HepG2 (cell line): ENCODE data around the gene KRTAP1-3. TPM values are rescaled to one million over a fixed set of nuclear protein-coding genes. Genes with fewer than 3 reads are reported as not detected.

Experiments
- ATAC-seq: fragments of 200-7000 bp; cut with Tn5 transposase; 3 replicates; pipeline ENCODE4 v1.9.1; 2020; ENCODE audit warnings: mild to moderate bottlenecking, moderate library complexity
- BruUV-seq: library from RNA; stranded (reverse); fragments of 400-500 nt; replicated peaks from 2 replicates; lab custom pipeline; 2021; lab: Mats Ljungman, UMichigan
- CTCF ChIA-PET: fragments of 300-600 bp; formaldehyde crosslinking; extraction: SDS; loops from one replicate; lab custom pipeline; 2021; ENCODE audit warnings: low total read pairs, inconsistent platforms, low intra/inter-chr PET ratio; lab: Yijun Ruan, JAX
- POLR2A ChIA-PET: fragments of 350-600 bp; sonication (Branson Sonifier 250); formaldehyde crosslinking; loops from one replicate; lab custom pipeline; 2020; ENCODE audit warnings: antibody characterized with exemption, inconsistent platforms; lab: Yijun Ruan, JAX
- DNase-seq: peaks from one replicate; pipeline ENCODE4 v3.0.0-alpha.2; 2015; ENCODE audit warnings: low spot score
- FAIRE-seq: peaks from 3 replicates; lab custom pipeline; 2011; peaks lifted over from hg19 to GRCh38; lab: Jason Lieb, UNC
- H2AFZ ChIP-seq: one replicate; pipeline ENCODE4 v1.6.1; 2011; ENCODE audit warnings: low read length, inconsistent platforms
- H3K27ac ChIP-seq: fragments of 300-600 bp; 3 replicates; pipeline ENCODE4 v1.8.0; 2011; ENCODE audit warnings: mixed run types, mild to moderate bottlenecking, mixed read lengths, low read length, inconsistent platforms; ENCODE audit not compliant: insufficient read depth; ENCODE audit errors: extremely low read length
- H3K27me3 ChIP-seq, 2 experiments: fragments of 200-600 bp in 1 of 2; 2 replicates in 1 of 2; 3 replicates in 1 of 2; pipeline versions ENCODE4 v1.6.0 to v1.8.0; 2011; ENCODE audit warnings: low read length in 2 of 2, mild to moderate bottlenecking in 2 of 2, moderate library complexity in 2 of 2, inconsistent platforms in 1 of 2; ENCODE audit not compliant: insufficient read depth in 2 of 2, control insufficient read depth in 1 of 2
- H3K36me3 ChIP-seq, 2 experiments: fragments of 200-600 bp in 1 of 2; replicated peaks in 1 of 2; 2 replicates in 1 of 2; 3 replicates in 1 of 2; pipeline versions ENCODE4 v1.5.1 to v1.8.0; 2011; ENCODE audit warnings: low read length in 2 of 2, inconsistent platforms in 1 of 2; ENCODE audit not compliant: insufficient read depth in 2 of 2, control insufficient read depth in 1 of 2
- H3K4me1 ChIP-seq: 2 replicates; pipeline ENCODE4 v1.5.1; 2012; ENCODE audit warnings: low read length, inconsistent platforms; ENCODE audit not compliant: insufficient read depth
- H3K4me2 ChIP-seq: 2 replicates; pipeline ENCODE4 v1.6.0; 2011; ENCODE audit warnings: low read depth, low read length, inconsistent platforms
- H3K4me3 ChIP-seq, 3 experiments: fragments of 200-600 bp in 1 of 3; sonication (generic), shearing (Covaris generic) in 1 of 3; replicated peaks in 1 of 3; 2 replicates each; pipeline ENCODE4 v1.5.1; 2011 to 2016; ENCODE audit warnings: low read length in 3 of 3, inconsistent platforms in 2 of 3, low read depth in 2 of 3, mild to moderate bottlenecking in 2 of 3, control low read depth in 1 of 3, mixed read lengths in 1 of 3; ENCODE audit not compliant: insufficient read depth in 1 of 3
- H3K79me2 ChIP-seq: one replicate; pipeline ENCODE4 v1.6.1; 2011; ENCODE audit warnings: low read length, inconsistent platforms; ENCODE audit not compliant: insufficient read depth
- H3K9ac ChIP-seq: 2 replicates; pipeline ENCODE4 v1.6.0; 2011; ENCODE audit warnings: mild to moderate bottlenecking, low read depth, low read length, inconsistent platforms; ENCODE audit not compliant: insufficient read depth
- H3K9me3 ChIP-seq: 2 replicates; pipeline ENCODE4 v1.5.1; 2012; ENCODE audit warnings: mild to moderate bottlenecking, low read length
- H4K20me1 ChIP-seq: 2 replicates; pipeline ENCODE4 v1.6.0; 2011; ENCODE audit warnings: inconsistent platforms, mild to moderate bottlenecking, low read length, moderate library complexity; ENCODE audit not compliant: insufficient read depth
- CEBPZ ChIP-seq: IDR thresholded peaks from 2 replicates; pipeline ENCODE4 v1.6.1; 2012; ENCODE audit warnings: low read length, improper control_type of control experiment
- HCFC1 ChIP-seq: fragments of 150-350 bp; IDR thresholded peaks from 2 replicates; pipeline ENCODE4 v1.6.1; 2014; ENCODE audit warnings: low read depth, low read length
- HNF1A ChIP-seq, 2 experiments: sonication (generic) in 1 of 2; formaldehyde crosslinking in 1 of 2; IDR thresholded peaks; 2 replicates each; pipeline versions ENCODE4 v1.4.0 to v1.6.1; 2016 to 2020; ENCODE audit warnings: borderline replicate concordance in 1 of 2, low read depth in 1 of 2, mild to moderate bottlenecking in 1 of 2, missing genetic modification reagents in 1 of 2
- POGZ ChIP-seq: sonication (generic); formaldehyde crosslinking; IDR thresholded peaks from 2 replicates; pipeline ENCODE4 v1.4.0; 2020; ENCODE audit warnings: mild to moderate bottlenecking, missing genetic modification reagents
- RORA ChIP-seq: sonication (generic); formaldehyde crosslinking; IDR thresholded peaks from 2 replicates; pipeline ENCODE4 v1.5.0; 2020; ENCODE audit warnings: mild to moderate bottlenecking, missing genetic modification reagents, moderate library complexity
- TBP ChIP-seq: sonication (generic); formaldehyde crosslinking; IDR thresholded peaks from 2 replicates; pipeline ENCODE4 v1.5.0; 2020; ENCODE audit warnings: missing genetic modification reagents
- TFAP4 ChIP-seq: sonication (generic); IDR thresholded peaks from 2 replicates; pipeline ENCODE4 v1.6.1; 2016; ENCODE audit warnings: low read depth, borderline replicate concordance
- THAP8 ChIP-seq: sonication (generic); formaldehyde crosslinking; IDR thresholded peaks from 2 replicates; pipeline ENCODE4 v1.5.1; 2020; ENCODE audit warnings: missing genetic modification reagents, mild to moderate bottlenecking, borderline replicate concordance
- ZBTB37 ChIP-seq: sonication (generic); formaldehyde crosslinking; IDR thresholded peaks from 2 replicates; pipeline ENCODE4 v1.4.0; 2020; ENCODE audit warnings: mild to moderate bottlenecking, missing genetic modification reagents
- ZFP41 ChIP-seq: sonication (generic); formaldehyde crosslinking; IDR thresholded peaks from 2 replicates; pipeline ENCODE4 v1.4.0; 2020; ENCODE audit warnings: mild to moderate bottlenecking, missing genetic modification reagents, borderline replicate concordance
- ZNF704 ChIP-seq: sonication (generic); formaldehyde crosslinking; IDR thresholded peaks from 2 replicates; pipeline ENCODE4 v1.8.1; 2023; ENCODE audit warnings: mild to moderate bottlenecking, inconsistent platforms, moderate library complexity, missing genetic modification reagents, borderline replicate concordance
- ZNF773 ChIP-seq: sonication (generic); formaldehyde crosslinking; IDR thresholded peaks from 2 replicates; pipeline ENCODE4 v1.4.0; 2020; ENCODE audit warnings: missing genetic modification reagents, borderline replicate concordance
- in situ Hi-C: cut with HindIII; loops from 2 replicates; pipeline ENCODE4 v1.10.0; 2017; ENCODE audit warnings: low pct_unique_long_range_greater_than_20kb; ENCODE audit not compliant: extremely low pct_ligation_motif_present
- intact Hi-C: fragments of 100-400 bp; cut with micrococcal nuclease; formaldehyde crosslinking; loops from one replicate; pipeline ENCODE4 v1.10.0; 2022; ENCODE audit not compliant: unreplicated experiment
- polyA plus RNA-seq, 8 experiments: library from polyadenylated mRNA; depleted of rRNA in 3 of 8; stranded (reverse) in 7 of 8; unstranded in 1 of 8; fragments of >200 nt; fragmentation: Illumina TruSeq in 4 of 8; extraction: Trizol in 4 of 8; gene quantifications; 2 replicates each; pipeline versions ENCODE4 v1.2.1 to v1.2.3, GENCODE V29; 2011 to 2016; ENCODE audit warnings: low read depth in 4 of 8, missing spikeins in 1 of 8, mixed read lengths in 1 of 8; ENCODE audit not compliant: insufficient read depth in 1 of 8
- total RNA-seq, 5 experiments: library from RNA; depleted of rRNA; stranded (reverse); fragments of >200 nt; fragmentation: Illumina TruSeq; extraction: Trizol; gene quantifications; 2 replicates each; pipeline ENCODE4 v1.2.3, GENCODE V29; 2016; ENCODE audit warnings: low read depth in 1 of 5

Gene KRTAP1-3
- total and polyA plus RNA-seq, 2 of the 13 experiments (the other 11 are each of a cell fraction or from before 2014, with no cell fraction given): not detected

- FAIRE-seq: no peak
- no peak for ATAC-seq
- no peak for DNase-seq
- H3K27me3 ChIP-seq: no peaks in the 10 kb centered on the region
- intact Hi-C loops: no loop called here
- no TSS peak for BruUV-seq
- no peak overlapping the region for H3K27ac ChIP-seq
- no peak overlapping the region for H3K4me3 ChIP-seq
- H2AFZ ChIP-seq: no peak overlapping the region
- no peaks in the 10 kb centered on the region for H4K20me1 ChIP-seq
- no peaks in the 10 kb centered on the region for H3K36me3 ChIP-seq
- H3K9ac ChIP-seq: no peak overlapping the region
- H3K4me2 ChIP-seq: no peak overlapping the region
- no peaks in the 10 kb centered on the region for H3K79me2 ChIP-seq
- no peaks in the 10 kb centered on the region for H3K9me3 ChIP-seq
- ChIA-PET POLR2A (no interaction called here), CTCF (no interaction called here)
- peaks cover 12% of the 10 kb centered on the region for H3K4me1 ChIP-seq
- in situ Hi-C loops: no loop called here
- TF ChIP-seq TBP (CRISPR knock-in tag) (no peak), POGZ (CRISPR knock-in tag) (no peak), THAP8 (CRISPR knock-in tag) (no peak), HCFC1 (no peak), CEBPZ (no peak), ZNF773 (CRISPR knock-in tag) (no peak), HNF1A (IDR thresholded peaks at IDR 0.05; ENCODE audit: low read depth) (no peak), HNF1A (CRISPR knock-in tag; IDR thresholded peaks at IDR 0.05; ENCODE audit: borderline replicate concordance) (no peak), ZNF704 (CRISPR knock-in tag) (no peak), ZBTB37 (CRISPR knock-in tag) (no peak), TFAP4 (no peak), RORA (no peak), ZFP41 (CRISPR knock-in tag) (no peak)
These were observed 32.6 kb upstream of the KRTAP1-3 start for GRCh38 chr17:41067281-41067680.
